ENCODE data around the gene PILRB. TPM values are rescaled to one million over a fixed set of nuclear protein-coding genes. Genes with fewer than 3 reads are reported as not detected.
A peak's percentile ranks its signal among the peaks of the same experiment; 100 is the strongest.
"Not testable (repeated sequence)": the region's sequence is repeated elsewhere in the genome, so short reads cannot be mapped to it uniquely, and the experiment has no call there.

Gene PILRB
- total and polyA plus RNA-seq, 9 donors: 11.4 to 39.8 (median 17.1) TPM

- Histone ChIP-seq H3K9me3 (replicated peaks; ENCODE audit: control insufficient read depth, low read depth, low read length) (no peaks in the 10 kb centered on the region), H3K4me3 (ENCODE audit: low read length) (no peak overlapping the region), H3K36me3 (ENCODE audit: control insufficient read depth, insufficient read depth, low read length) (peaks cover 38% of the 10 kb centered on the region), H3K27ac (ENCODE audit: low read length) (no peak overlapping the region), H3K27me3 (ENCODE audit: control insufficient read depth, insufficient read depth, low read length) (no peaks in the 10 kb centered on the region), H3K4me1 (ENCODE audit: control insufficient read depth, insufficient read depth, low read length) (peaks cover 6% of the 10 kb centered on the region)
- 62% methylated on average over 2 of the region's 6 CpGs for WGBS (ENCODE audit: insufficient coverage)
- DNase-seq: peak; percentile 60
Observed at GRCh38 chr7:100342765-100343164, 15.2 kb upstream of the PILRB start.

- no CpG with 5 or more reads among the region's 4 CpGs for WGBS (ENCODE audit: insufficient coverage)
- not testable (repeated sequence) for H3K9me3 ChIP-seq (replicated peaks; ENCODE audit: control insufficient read depth, low read depth, low read length); H3K4me1 ChIP-seq (ENCODE audit: control insufficient read depth, insufficient read depth, low read length); H3K27me3 ChIP-seq (ENCODE audit: control insufficient read depth, insufficient read depth, low read length); DNase-seq; H3K4me3 ChIP-seq (ENCODE audit: low read length); H3K27ac ChIP-seq (ENCODE audit: low read length)
- peaks cover 41% of the 10 kb centered on the region for H3K36me3 ChIP-seq (ENCODE audit: control insufficient read depth, insufficient read depth, low read length)
Observed at GRCh38 chr7:100344124-100344559, 13.8 kb upstream of the PILRB start.

GRCh38 chr7:100344560-100345287, 13.2 kb upstream of the PILRB start:
- H3K27me3 ChIP-seq (ENCODE audit: control insufficient read depth, insufficient read depth, low read length); H3K9me3 ChIP-seq (replicated peaks; ENCODE audit: control insufficient read depth, low read depth, low read length); DNase-seq; H3K4me3 ChIP-seq (ENCODE audit: low read length); H3K4me1 ChIP-seq (ENCODE audit: control insufficient read depth, insufficient read depth, low read length): not testable (repeated sequence)
- Histone ChIP-seq H3K27ac (ENCODE audit: low read length) (peak overlapping the region; percentile 29), H3K36me3 (ENCODE audit: control insufficient read depth, insufficient read depth, low read length) (peaks cover 46% of the 10 kb centered on the region)
- 79% methylated on average over 3 of the region's 13 CpGs for WGBS (ENCODE audit: insufficient coverage)

GRCh38 chr7:100345288-100345672, 12.6 kb upstream of the PILRB start:
- no CpG with 5 or more reads among the region's 5 CpGs for WGBS (ENCODE audit: insufficient coverage)
- not testable (repeated sequence) for H3K4me1 ChIP-seq (ENCODE audit: control insufficient read depth, insufficient read depth, low read length); H3K4me3 ChIP-seq (ENCODE audit: low read length); H3K27me3 ChIP-seq (ENCODE audit: control insufficient read depth, insufficient read depth, low read length); H3K27ac ChIP-seq (ENCODE audit: low read length); H3K9me3 ChIP-seq (replicated peaks; ENCODE audit: control insufficient read depth, low read depth, low read length); DNase-seq
- peaks cover 51% of the 10 kb centered on the region for H3K36me3 ChIP-seq (ENCODE audit: control insufficient read depth, insufficient read depth, low read length)

- H3K4me1 ChIP-seq (ENCODE audit: control insufficient read depth, insufficient read depth, low read length): peaks cover 6% of the 10 kb centered on the region
- H3K9me3 ChIP-seq (replicated peaks; ENCODE audit: control insufficient read depth, low read depth, low read length): no peaks in the 10 kb centered on the region
- H3K27me3 ChIP-seq (ENCODE audit: control insufficient read depth, insufficient read depth, low read length): no peaks in the 10 kb centered on the region
- peaks cover 56% of the 10 kb centered on the region for H3K36me3 ChIP-seq (ENCODE audit: control insufficient read depth, insufficient read depth, low read length)
- no peak overlapping the region for H3K4me3 ChIP-seq (ENCODE audit: low read length)
- H3K27ac ChIP-seq (ENCODE audit: low read length): peak overlapping the region; percentile 54
- peak; percentile 78 for DNase-seq
Observed at GRCh38 chr7:100346921-100347320, 11.0 kb upstream of the PILRB start.

GRCh38 chr7:100348805-100349204, 9.1 kb upstream of the PILRB start:
- Histone ChIP-seq H3K36me3 (ENCODE audit: control insufficient read depth, insufficient read depth, low read length) (peaks cover 59% of the 10 kb centered on the region), H3K9me3 (replicated peaks; ENCODE audit: control insufficient read depth, low read depth, low read length) (no peaks in the 10 kb centered on the region), H3K27ac (ENCODE audit: low read length) (no peak overlapping the region), H3K4me3 (ENCODE audit: low read length) (no peak overlapping the region), H3K27me3 (ENCODE audit: control insufficient read depth, insufficient read depth, low read length) (no peaks in the 10 kb centered on the region), H3K4me1 (ENCODE audit: control insufficient read depth, insufficient read depth, low read length) (peaks cover 6% of the 10 kb centered on the region)
- no peak for DNase-seq

GRCh38 chr7:100349757-100350156, 8.2 kb upstream of the PILRB start:
- Histone ChIP-seq H3K27ac (ENCODE audit: low read length) (no peak overlapping the region), H3K27me3 (ENCODE audit: control insufficient read depth, insufficient read depth, low read length) (no peaks in the 10 kb centered on the region), H3K36me3 (ENCODE audit: control insufficient read depth, insufficient read depth, low read length) (peaks cover 66% of the 10 kb centered on the region), H3K4me1 (ENCODE audit: control insufficient read depth, insufficient read depth, low read length) (peaks cover 6% of the 10 kb centered on the region), H3K4me3 (ENCODE audit: low read length) (no peak overlapping the region), H3K9me3 (replicated peaks; ENCODE audit: control insufficient read depth, low read depth, low read length) (no peaks in the 10 kb centered on the region)
- 94% methylated on average over 6 of the region's 6 CpGs for WGBS (ENCODE audit: insufficient coverage)
- no peak for DNase-seq

- Histone ChIP-seq H3K4me1 (ENCODE audit: control insufficient read depth, insufficient read depth, low read length) (peaks cover 6% of the 10 kb centered on the region), H3K27ac (ENCODE audit: low read length) (no peak overlapping the region), H3K4me3 (ENCODE audit: low read length) (no peak overlapping the region), H3K27me3 (ENCODE audit: control insufficient read depth, insufficient read depth, low read length) (no peaks in the 10 kb centered on the region), H3K36me3 (ENCODE audit: control insufficient read depth, insufficient read depth, low read length) (peaks cover 74% of the 10 kb centered on the region), H3K9me3 (replicated peaks; ENCODE audit: control insufficient read depth, low read depth, low read length) (no peaks in the 10 kb centered on the region)
- 89% methylated on average over 3 of the region's 6 CpGs for WGBS (ENCODE audit: insufficient coverage)
- no peak for DNase-seq
Observed at GRCh38 chr7:100351657-100352058, 6.3 kb upstream of the PILRB start.

GRCh38 chr7:100352230-100352781, 5.6 kb upstream of the PILRB start:
- H3K4me3 ChIP-seq (ENCODE audit: low read length); H3K27me3 ChIP-seq (ENCODE audit: control insufficient read depth, insufficient read depth, low read length); H3K9me3 ChIP-seq (replicated peaks; ENCODE audit: control insufficient read depth, low read depth, low read length); H3K4me1 ChIP-seq (ENCODE audit: control insufficient read depth, insufficient read depth, low read length); DNase-seq; H3K27ac ChIP-seq (ENCODE audit: low read length): not testable (repeated sequence)
- whole genome bisulfite sequencing (ENCODE audit: insufficient coverage): 76% methylated on average over 11 of the region's 18 CpGs
- H3K36me3 ChIP-seq (ENCODE audit: control insufficient read depth, insufficient read depth, low read length): peaks cover 73% of the 10 kb centered on the region

- Histone ChIP-seq H3K27me3 (ENCODE audit: control insufficient read depth, insufficient read depth, low read length) (no peaks in the 10 kb centered on the region), H3K4me3 (ENCODE audit: low read length) (no peak overlapping the region), H3K9me3 (replicated peaks; ENCODE audit: control insufficient read depth, low read depth, low read length) (no peaks in the 10 kb centered on the region), H3K36me3 (ENCODE audit: control insufficient read depth, insufficient read depth, low read length) (peaks cover 75% of the 10 kb centered on the region), H3K4me1 (ENCODE audit: control insufficient read depth, insufficient read depth, low read length) (no peaks in the 10 kb centered on the region), H3K27ac (ENCODE audit: low read length) (no peak overlapping the region)
- 87% methylated on average over 15 of the region's 16 CpGs for WGBS (ENCODE audit: insufficient coverage)
- DNase-seq: no peak
Observed at GRCh38 chr7:100352984-100353684, 4.8 kb upstream of the PILRB start.
